GM12878 (cell line): ENCODE measurements around the gene CNNM2. TPM values are rescaled to one million over a fixed set of nuclear protein-coding genes. Genes with fewer than 3 reads are reported as not detected.
A peak's percentile ranks its signal among the peaks of the same experiment; 100 is the strongest.

Experiments used
- ATAC-seq: fragments of 200-7000 bp; cut with Tn5 transposase; 3 replicates; pipeline ENCODE4 v1.9.1; 2020; ENCODE audit warnings: mild to moderate bottlenecking, moderate library complexity
- BruUV-seq: library from RNA; stranded (reverse); fragments of 400-500 nt; replicated peaks from 2 replicates; lab custom pipeline; 2021; lab: Mats Ljungman, UMichigan
- CTCF ChIA-PET: fragments of 300-600 bp; sonication (Branson Sonifier 250); formaldehyde crosslinking; extraction: SDS; loops from one replicate; lab custom pipeline; 2021; ENCODE audit warnings: inconsistent platforms; lab: Yijun Ruan, JAX
- POLR2A ChIA-PET: fragments of 350-600 bp; formaldehyde crosslinking; extraction: SDS; loops from one replicate; lab custom pipeline; 2021; ENCODE audit warnings: inconsistent platforms; lab: Charles Lee
- RAD21 ChIA-PET: fragments of 300-600 bp; sonication (Branson Sonifier 250); formaldehyde crosslinking; loops from one replicate; lab custom pipeline; 2023; ENCODE audit warnings: antibody characterized with exemption; ENCODE audit not compliant: unreplicated experiment; lab: Charles Lee
- SMC1A ChIA-PET: fragments of 300-600 bp; sonication (Branson Sonifier 250); formaldehyde crosslinking; loops from one replicate; lab custom pipeline; 2023; ENCODE audit not compliant: unreplicated experiment, uncharacterized antibody; lab: Charles Lee
- DNase-seq: peaks from one replicate; pipeline ENCODE4 v3.0.0-alpha.2; 2011; ENCODE audit warnings: low read depth, low spot score
- FAIRE-seq: peaks from 3 replicates; lab custom pipeline; 2011; peaks lifted over from hg19 to GRCh38; lab: Jason Lieb, UNC
- H2AFZ ChIP-seq: 2 replicates; pipeline ENCODE4 v1.6.0; 2011; ENCODE audit warnings: low read depth, low read length, control low read depth; ENCODE audit not compliant: control insufficient read depth
- H3K27ac ChIP-seq: 2 replicates; pipeline ENCODE4 v1.5.1; 2011; ENCODE audit warnings: control low read depth; ENCODE audit not compliant: control insufficient read depth, insufficient read depth
- H3K27me3 ChIP-seq, 2 experiments: replicated peaks in 1 of 2; 2 replicates each; pipeline versions ENCODE4 v1.6.0 to v1.6.1; 2011; ENCODE audit warnings: low read length in 1 of 2; ENCODE audit not compliant: control insufficient read depth in 2 of 2, insufficient read depth in 2 of 2
- H3K36me3 ChIP-seq, 2 experiments: 2 replicates each; pipeline ENCODE4 v1.5.1; 2011; ENCODE audit warnings: low read length in 1 of 2; ENCODE audit not compliant: control insufficient read depth in 2 of 2, insufficient read depth in 2 of 2
- H3K4me1 ChIP-seq: 2 replicates; pipeline ENCODE4 v1.6.1; 2011; ENCODE audit warnings: mild to moderate bottlenecking, low read length, moderate library complexity, mixed read lengths; ENCODE audit not compliant: control insufficient read depth, insufficient read depth
- H3K4me2 ChIP-seq: 2 replicates; pipeline ENCODE4 v1.6.0; 2011; ENCODE audit warnings: control low read depth; ENCODE audit not compliant: control insufficient read depth, insufficient read depth
- H3K4me3 ChIP-seq: fragments of 200-600 bp; sonication (generic); 2 replicates; pipeline ENCODE4 v1.5.1; 2016
- H3K79me2 ChIP-seq: 2 replicates; pipeline ENCODE4 v1.6.0; 2011; ENCODE audit warnings: low read length; ENCODE audit not compliant: control insufficient read depth, insufficient read depth
- H3K9ac ChIP-seq: 2 replicates; pipeline ENCODE4 v1.8.0; 2011; ENCODE audit warnings: low read length, control low read depth, mixed read lengths; ENCODE audit not compliant: control insufficient read depth, insufficient read depth
- H3K9me3 ChIP-seq: replicated peaks from 3 replicates; pipeline ENCODE4 v1.5.1; 2011; ENCODE audit warnings: mild to moderate bottlenecking, low read length; ENCODE audit not compliant: control insufficient read depth, insufficient read depth
- H4K20me1 ChIP-seq: 2 replicates; pipeline ENCODE4 v1.6.0; 2011; ENCODE audit not compliant: control insufficient read depth, insufficient read depth
- ASH2L ChIP-seq: fragments of 300-600, 200-600 bp; sonication (generic); IDR thresholded peaks from 2 replicates; pipeline ENCODE4 v1.6.1; 2017; ENCODE audit warnings: low read depth, mild to moderate bottlenecking, borderline replicate concordance
- BCL11A ChIP-seq: IDR thresholded peaks from 2 replicates; pipeline ENCODE4 v1.6.1; 2011; ENCODE audit warnings: low read depth, low read length
- BMI1 ChIP-seq: fragments of 450-650 bp; IDR thresholded peaks from 2 replicates; pipeline ENCODE4 v1.6.1; 2016; ENCODE audit warnings: mild to moderate bottlenecking, moderate library complexity, borderline replicate concordance
- BRCA1 ChIP-seq: IDR thresholded peaks from 2 replicates; pipeline ENCODE4 v1.6.1; 2011; ENCODE audit warnings: low read depth, low read length, improper control_type of control experiment
- E4F1 ChIP-seq: fragments of 450-650 bp; IDR thresholded peaks from 2 replicates; pipeline ENCODE4 v1.6.1; 2018; ENCODE audit warnings: borderline replicate concordance, mild to moderate bottlenecking; ENCODE audit not compliant: partially characterized antibody
- EED ChIP-seq: sonication (generic); IDR thresholded peaks from 2 replicates; pipeline ENCODE4 v1.6.1; 2016; ENCODE audit warnings: antibody characterized with exemption, low read depth
- MEF2A ChIP-seq: IDR thresholded peaks from 2 replicates; pipeline ENCODE4 v1.6.1; 2011; ENCODE audit warnings: low read depth, mild to moderate bottlenecking, low read length, moderate library complexity; ENCODE audit not compliant: insufficient read depth
- MYB ChIP-seq: fragments of 150-350 bp; IDR thresholded peaks from 2 replicates; pipeline ENCODE4 v1.6.1; 2014; ENCODE audit warnings: mild to moderate bottlenecking, low read depth, low read length, borderline replicate concordance
- NBN ChIP-seq: fragments of 450-650 bp; IDR thresholded peaks from 2 replicates; pipeline ENCODE4 v1.6.1; 2016
- NRF1 ChIP-seq: conservative IDR thresholded peaks from 2 replicates; pipeline ENCODE4 v1.6.1; 2011; ENCODE audit warnings: mild to moderate bottlenecking, low read depth, low read length, improper control_type of control experiment
- PAX5 ChIP-seq: IDR thresholded peaks from 2 replicates; pipeline ENCODE4 v1.6.1; 2011; ENCODE audit warnings: low read depth, low read length, borderline replicate concordance
- PBX3 ChIP-seq: IDR thresholded peaks from 2 replicates; pipeline ENCODE4 v1.6.1; 2011; ENCODE audit warnings: mild to moderate bottlenecking, low read depth, low read length, moderate library complexity; ENCODE audit not compliant: insufficient replicate concordance
- YY1 ChIP-seq: IDR thresholded peaks from 2 replicates; pipeline ENCODE4 v1.6.1; 2011; ENCODE audit warnings: low read depth, mild to moderate bottlenecking, low read length
- ZNF217 ChIP-seq: fragments of 450-650 bp; IDR thresholded peaks from 2 replicates; pipeline ENCODE4 v1.6.1; 2017; ENCODE audit warnings: antibody characterized with exemption, mild to moderate bottlenecking
- ZNF24 ChIP-seq: fragments of 450-650 bp; IDR thresholded peaks from 2 replicates; pipeline ENCODE4 v1.6.1; 2017; ENCODE audit warnings: antibody characterized with exemption, mild to moderate bottlenecking
- WGBS: methylation state at CpG from one replicate; pipeline ENCODE4 v1.1.6; 2016; ENCODE audit warnings: low lambda C conversion rate; ENCODE audit not compliant: insufficient replicate concordance, insufficient coverage; ENCODE audit errors: missing lambda C conversion rate; 5-methylcytosine and 5-hydroxymethylcytosine counted together
- in situ Hi-C: fragments of 300-500 bp; cut with MboI; formaldehyde crosslinking; loops from 9 replicates; pipeline ENCODE4 v1.14.3; 2018; ENCODE audit warnings: mixed read lengths
- intact Hi-C: fragments of 100-400 bp; cut with micrococcal nuclease; formaldehyde crosslinking; loops from one replicate; pipeline ENCODE4 v1.14.2; 2022; ENCODE audit not compliant: unreplicated experiment
- polyA plus RNA-seq, 11 experiments: library from polyadenylated mRNA; depleted of rRNA in 4 of 11; unstranded in 6 of 11; stranded (reverse) in 5 of 11; fragments of >200 nt; fragmentation: Nextera tagmentation in 4 of 11; fragmentation: Illumina TruSeq in 1 of 11; extraction: Ambion mirVana in 4 of 11; extraction: Trizol in 1 of 11; gene quantifications; 1 replicate in 1 of 11; 2 replicates in 10 of 11; pipeline versions ENCODE4 v1.2.1 to v1.2.3, GENCODE V29; 2011 to 2016; ENCODE audit warnings: inconsistent platforms in 2 of 11, missing spikeins in 2 of 11, low read depth in 1 of 11
- total RNA-seq, 4 experiments: library from RNA; depleted of rRNA in 3 of 4; stranded (reverse); fragments of >200 nt in 3 of 4; fragmentation: Illumina TruSeq in 1 of 4; extraction: Trizol in 1 of 4; gene quantifications; 2 replicates each; pipeline versions ENCODE4 v1.2.1 to v1.2.3, GENCODE V29; 2013 to 2021

Gene CNNM2
- total and polyA plus RNA-seq, 10 of the 15 experiments (the other 5 are each of a cell fraction or from before 2014, with no cell fraction given) = 0.18 to 7.3 (median 2.5) TPM

- ATAC-seq = no peak
- in situ Hi-C loops = no loop called here
- WGBS = 96% methylated on average over 5 of the region's 5 CpGs
Observed at GRCh38 chr10:103013416-103013815, 95.3 kb downstream of the CNNM2 start.

GRCh38 chr10:103019425-103019824, 101.3 kb downstream of the CNNM2 start:
- Histone ChIP-seq H4K20me1 (no peaks in the 10 kb centered on the region), H3K9me3 (no peaks in the 10 kb centered on the region), H3K9ac (no peak overlapping the region), H3K27me3 (no peaks in the 10 kb centered on the region), H3K79me2 (no peaks in the 10 kb centered on the region), H3K4me3 (no peak overlapping the region)
- DNase-seq = no peak
- ChIA-PET SMC1A (no interaction called here), RAD21 (no interaction called here)
- WGBS = 78% methylated on average over 3 of the region's 3 CpGs
- no peak for ATAC-seq
- no peak for FAIRE-seq
- no peak for TF ChIP-seq BRCA1
- TF ChIP-seq YY1 = no peak
- no peak for TF ChIP-seq MEF2A
- no peak for TF ChIP-seq BMI1
- TF ChIP-seq BCL11A = no peak
- no peak for TF ChIP-seq ZNF217
- no peak for TF ChIP-seq EED
- no peak for TF ChIP-seq ZNF24
- no peak for TF ChIP-seq PBX3
- TF ChIP-seq NRF1 = no peak
- TF ChIP-seq MYB = no peak
- TF ChIP-seq NBN = no peak
- no peak for TF ChIP-seq E4F1
- TF ChIP-seq, all 136 proteins: peak for 0
- BruUV-seq = no TSS peak
- no peak overlapping the region for H2AFZ ChIP-seq
- CTCF ChIA-PET = no interaction called here
- POLR2A ChIA-PET = no interaction called here
- in situ Hi-C loops = no loop called here
- H3K4me2 ChIP-seq = no peak overlapping the region
- H3K4me1 ChIP-seq = no peaks in the 10 kb centered on the region
- intact Hi-C loops = no loop called here
- no peak overlapping the region for H3K27ac ChIP-seq
- no peaks in the 10 kb centered on the region for H3K36me3 ChIP-seq

More at GRCh38 chr10:103013416-103013815, 95.3 kb downstream of the CNNM2 start:
- H2AFZ ChIP-seq = no peak overlapping the region
- no peak overlapping the region for H3K27ac ChIP-seq
- intact Hi-C loops = no loop called here
- ChIA-PET SMC1A (interaction anchor here (0.9 kb wide), 1 partner anchor 33 kb away, joined by 3 read pairs; no protein-coding TSS in a partner anchor), POLR2A (no interaction called here), CTCF (no interaction called here), RAD21 (no interaction called here)
- no peak overlapping the region for H3K4me2 ChIP-seq
- no peaks in the 10 kb centered on the region for H3K4me1 ChIP-seq
- H4K20me1 ChIP-seq = no peaks in the 10 kb centered on the region
- no peaks in the 10 kb centered on the region for H3K9me3 ChIP-seq
- no peak for FAIRE-seq
- TF ChIP-seq PAX5 = peak; percentile 43; the same call in 1 of the 2 replicates
- no peak for TF ChIP-seq ASH2L
- no peak overlapping the region for H3K4me3 ChIP-seq
- no peaks in the 10 kb centered on the region for H3K36me3 ChIP-seq
- H3K27me3 ChIP-seq = no peaks in the 10 kb centered on the region
- no peaks in the 10 kb centered on the region for H3K79me2 ChIP-seq
- no peak for DNase-seq
- BruUV-seq = no TSS peak
- no peak overlapping the region for H3K9ac ChIP-seq
